ENCODE measurements around the gene FASTKD2. TPM values are rescaled to one million over a fixed set of nuclear protein-coding genes. Genes with fewer than 3 reads are reported as not detected.

Gene FASTKD2
- total and polyA plus RNA-seq, 2 donors (not counting 3 experiments of a cell fraction or from before 2014, with no cell fraction given) = 20.6 to 22.6 TPM

- H3K4me2 ChIP-seq (ENCODE audit: insufficient read depth, low read length) = no peak overlapping the region
- no peak for TF ChIP-seq MYC (IDR thresholded peaks at IDR 0.05; ENCODE audit: low read depth, low read length)
- TF ChIP-seq EZH2 (IDR thresholded peaks at IDR 0.05; ENCODE audit: borderline replicate concordance, low read depth, low read length, severe bottlenecking) = no peak
- TF ChIP-seq CTCF (IDR thresholded peaks at IDR 0.05; ENCODE audit: extremely low read depth in 1 of 2, insufficient read depth in 1 of 2, low read depth in 1 of 2, low read length in 2 of 2) = no peak
- no peak for TF ChIP-seq GATA2 (IDR thresholded peaks at IDR 0.05; ENCODE audit: insufficient read depth, insufficient read length, low read depth, low read length)
- TF ChIP-seq FOS (IDR thresholded peaks at IDR 0.05; ENCODE audit: borderline replicate concordance, insufficient read depth, low read length) = no peak
- TF ChIP-seq JUN (IDR thresholded peaks at IDR 0.05; ENCODE audit: borderline replicate concordance, insufficient read depth, insufficient read length, low read depth) = no peak
- TF ChIP-seq MAX (IDR thresholded peaks at IDR 0.05; ENCODE audit: insufficient read depth, insufficient read length) = no peak
- TF ChIP-seq POLR2AphosphoS5 (IDR thresholded peaks at IDR 0.05; ENCODE audit: insufficient read depth, low read depth, low read length) = no peak
- no peak for TF ChIP-seq POLR2A (IDR thresholded peaks at IDR 0.05; ENCODE audit: low read depth, low read length)
- no peaks in the 10 kb centered on the region for H4K20me1 ChIP-seq (replicated peaks; ENCODE audit: control insufficient read depth, extremely low read depth, insufficient read depth, low read length)
- ChIA-PET POLR2A (no interaction called here), CTCF (interaction anchor here (1.8 to 2.8 kb wide), 3 partner anchors 7 to 16 kb away, joined by 6 to 9 read pairs (median 8); no protein-coding TSS in a partner anchor)
- H3K4me1 ChIP-seq (ENCODE audit: control insufficient read depth, extremely low read depth, insufficient read depth, low read length) = no peaks in the 10 kb centered on the region
- intact Hi-C loops (cut with micrococcal nuclease) (no loop called here), dilution Hi-C loops (cut with MboI; ENCODE audit: extremely low pct_ligation_motif_present, low sequenced_read_pairs) (no loop called here)
- H3K9me1 ChIP-seq (replicated peaks; ENCODE audit: control insufficient read depth, extremely low read depth, insufficient read depth, low read length) = no peaks in the 10 kb centered on the region
- H3K79me2 ChIP-seq (ENCODE audit: control insufficient read depth, insufficient read depth, low read length) = no peaks in the 10 kb centered on the region
- no peaks in the 10 kb centered on the region for H3K9me3 ChIP-seq (replicated peaks; ENCODE audit: control insufficient read depth, insufficient read depth, low read length)
- no peak for FAIRE-seq
- H3K4me3 ChIP-seq (replicated peaks in 1 of 3; ENCODE audit: insufficient read depth in 1 of 3, low read depth in 1 of 3, low read length in 3 of 3) = no peak overlapping the region
- no TSS peak for BruUV-seq (replicated peaks)
- no peaks in the 10 kb centered on the region for H3K27me3 ChIP-seq (ENCODE audit: control insufficient read depth in 2 of 2, insufficient read depth in 2 of 2, low read length in 2 of 2)
- no peak for DNase-seq (ENCODE audit: low read depth, low spot score)
- H3K27ac ChIP-seq (ENCODE audit: insufficient read depth, low read depth, low read length) = no peak overlapping the region
- no peak overlapping the region for H2AFZ ChIP-seq (ENCODE audit: low read depth, low read length)
- peaks cover 11 to 17% of the 10 kb centered on the region in 2 experiments for H3K36me3 ChIP-seq (ENCODE audit: control insufficient read depth in 2 of 2, extremely low read depth in 1 of 2, insufficient read depth in 2 of 2, low read length in 2 of 2)
- H3K9ac ChIP-seq (replicated peaks; ENCODE audit: extremely low read depth, insufficient read depth, low read length) = no peak overlapping the region
Observed at GRCh38 chr2:206790311-206790935, 25.0 kb downstream of the FASTKD2 start.

Measured in endothelial cell of umbilical vein (primary cell).